CD1c-positive myeloid dendritic cell (primary cell): ENCODE measurements around the gene DNAAF3.
A peak's percentile ranks its signal among the peaks of the same experiment; 100 is the strongest.

Source experiments
- DNase-seq: peaks from one replicate; pipeline ENCODE4 v3.0.0-alpha.2; 2016; ENCODE audit errors: extremely low spot score

DNAAF3 gene

DNA sequence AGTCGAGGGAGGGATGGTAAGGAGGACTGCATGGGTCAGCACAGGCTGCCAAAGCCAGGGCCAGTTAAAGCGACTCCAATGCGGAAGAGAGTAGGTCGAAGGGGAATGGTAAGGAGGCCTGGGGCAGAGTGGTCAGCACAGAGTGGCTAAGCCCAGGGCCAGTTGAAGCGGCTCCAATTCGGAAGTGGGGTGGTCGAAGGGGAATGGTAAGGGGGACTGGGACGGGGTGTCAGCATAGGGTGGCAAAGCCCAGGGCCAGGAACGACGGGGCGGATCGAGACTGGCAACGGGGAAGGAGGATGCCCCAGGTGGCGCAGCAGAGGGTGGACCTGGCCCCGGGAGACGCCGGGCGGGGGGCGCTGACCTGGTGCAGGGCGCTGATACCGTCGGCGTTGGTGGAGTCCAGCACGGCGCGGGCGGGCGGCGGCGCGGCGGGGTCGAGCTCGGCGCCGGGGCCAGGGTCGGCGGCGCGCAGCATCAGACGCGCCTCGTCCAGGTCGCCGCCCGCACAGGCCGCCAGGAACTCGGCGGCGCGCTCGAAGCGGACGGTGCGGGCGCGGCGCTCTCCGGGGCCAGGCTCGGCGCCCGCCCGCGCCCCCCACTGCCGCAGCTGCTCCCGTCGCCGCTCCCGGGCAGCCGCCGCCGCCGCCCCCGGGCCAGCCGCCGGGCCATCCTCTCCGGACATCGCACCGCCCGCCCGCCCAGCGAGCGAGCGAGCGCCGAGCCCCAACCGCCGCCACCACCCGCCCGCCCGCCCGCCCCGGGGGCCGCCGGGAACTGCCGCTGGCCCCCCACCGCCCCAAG lies 49.4 kb downstream of the DNAAF3 start, which contains the start of gene PPP1R12C:
TSS of gene PPP1R12C (minus strand) at position 779 of the 804 bp plus-strand sequence. CDS start at position 685, 94 bp downstream.
- peak; percentile 16 for DNase-seq

DNA sequence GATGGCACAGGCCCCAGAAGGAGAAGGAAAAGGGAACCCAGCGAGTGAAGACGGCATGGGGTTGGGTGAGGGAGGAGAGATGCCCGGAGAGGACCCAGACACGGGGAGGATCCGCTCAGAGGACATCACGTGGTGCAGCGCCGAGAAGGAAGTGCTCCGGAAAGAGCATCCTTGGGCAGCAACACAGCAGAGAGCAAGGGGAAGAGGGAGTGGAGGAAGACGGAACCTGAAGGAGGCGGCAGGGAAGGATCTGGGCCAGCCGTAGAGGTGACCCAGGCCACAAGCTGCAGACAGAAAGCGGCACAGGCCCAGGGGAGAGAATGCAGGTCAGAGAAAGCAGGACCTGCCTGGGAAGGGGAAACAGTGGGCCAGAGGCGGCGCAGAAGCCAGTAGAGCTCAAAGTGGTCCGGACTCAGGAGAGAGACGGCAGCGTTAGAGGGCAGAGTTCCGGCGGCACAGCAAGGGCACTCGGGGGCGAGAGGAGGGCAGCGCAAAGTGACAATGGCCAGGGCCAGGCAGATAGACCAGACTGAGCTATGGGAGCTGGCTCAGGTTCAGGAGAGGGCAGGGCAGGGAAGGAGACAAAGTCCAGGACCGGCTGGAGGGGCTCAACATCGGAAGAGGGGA lies 50.1 kb downstream of the DNAAF3 start:
- DNase-seq: peak; percentile 73

DNA sequence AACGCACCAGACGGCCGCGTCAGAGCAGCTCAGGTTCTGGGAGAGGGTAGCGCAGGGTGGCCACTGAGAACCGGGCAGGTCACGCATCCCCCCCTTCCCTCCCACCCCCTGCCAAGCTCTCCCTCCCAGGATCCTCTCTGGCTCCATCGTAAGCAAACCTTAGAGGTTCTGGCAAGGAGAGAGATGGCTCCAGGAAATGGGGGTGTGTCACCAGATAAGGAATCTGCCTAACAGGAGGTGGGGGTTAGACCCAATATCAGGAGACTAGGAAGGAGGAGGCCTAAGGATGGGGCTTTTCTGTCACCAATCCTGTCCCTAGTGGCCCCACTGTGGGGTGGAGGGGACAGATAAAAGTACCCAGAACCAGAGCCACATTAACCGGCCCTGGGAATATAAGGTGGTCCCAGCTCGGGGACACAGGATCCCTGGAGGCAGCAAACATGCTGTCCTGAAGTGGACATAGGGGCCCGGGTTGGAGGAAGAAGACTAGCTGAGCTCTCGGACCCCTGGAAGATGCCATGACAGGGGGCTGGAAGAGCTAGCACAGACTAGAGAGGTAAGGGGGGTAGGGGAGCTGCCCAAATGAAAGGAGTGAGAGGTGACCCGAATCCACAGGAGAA lies 50.9 kb downstream of the DNAAF3 start:
- no peak for DNase-seq

DNA sequence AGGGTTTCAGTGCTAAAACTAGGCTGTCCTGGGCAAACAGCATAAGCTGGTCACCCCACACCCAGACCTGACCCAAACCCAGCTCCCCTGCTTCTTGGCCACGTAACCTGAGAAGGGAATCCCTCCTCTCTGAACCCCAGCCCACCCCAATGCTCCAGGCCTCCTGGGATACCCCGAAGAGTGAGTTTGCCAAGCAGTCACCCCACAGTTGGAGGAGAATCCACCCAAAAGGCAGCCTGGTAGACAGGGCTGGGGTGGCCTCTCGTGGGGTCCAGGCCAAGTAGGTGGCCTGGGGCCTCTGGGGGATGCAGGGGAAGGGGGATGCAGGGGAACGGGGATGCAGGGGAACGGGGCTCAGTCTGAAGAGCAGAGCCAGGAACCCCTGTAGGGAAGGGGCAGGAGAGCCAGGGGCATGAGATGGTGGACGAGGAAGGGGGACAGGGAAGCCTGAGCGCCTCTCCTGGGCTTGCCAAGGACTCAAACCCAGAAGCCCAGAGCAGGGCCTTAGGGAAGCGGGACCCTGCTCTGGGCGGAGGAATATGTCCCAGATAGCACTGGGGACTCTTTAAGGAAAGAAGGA lies 51.8 kb downstream of the DNAAF3 start:
- DNase-seq: no peak

DNA sequence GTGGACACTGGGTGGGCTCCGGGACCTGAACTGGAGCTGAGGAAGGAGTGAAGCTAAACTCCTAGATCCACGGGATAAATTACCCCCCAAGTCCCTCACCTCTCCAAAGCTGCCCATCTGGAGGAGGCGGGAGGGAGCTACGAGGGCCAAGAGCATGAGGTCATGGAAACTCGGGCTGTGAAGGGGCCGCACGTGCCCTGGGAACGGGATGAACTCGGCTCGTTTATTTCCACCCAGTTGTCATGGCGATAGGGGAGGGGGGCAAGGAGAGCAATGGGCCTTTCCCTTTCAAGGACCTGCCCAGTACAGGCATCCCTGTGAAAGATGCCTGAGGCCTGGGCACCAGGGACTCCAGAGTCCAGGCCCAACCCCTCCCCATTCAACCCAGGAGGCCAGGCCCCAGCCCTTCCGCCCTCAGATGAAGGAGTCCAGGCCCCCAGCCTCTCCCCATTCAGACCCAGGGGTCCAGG lies 52.8 kb downstream of the DNAAF3 start:
- DNase-seq: no peak

DNA sequence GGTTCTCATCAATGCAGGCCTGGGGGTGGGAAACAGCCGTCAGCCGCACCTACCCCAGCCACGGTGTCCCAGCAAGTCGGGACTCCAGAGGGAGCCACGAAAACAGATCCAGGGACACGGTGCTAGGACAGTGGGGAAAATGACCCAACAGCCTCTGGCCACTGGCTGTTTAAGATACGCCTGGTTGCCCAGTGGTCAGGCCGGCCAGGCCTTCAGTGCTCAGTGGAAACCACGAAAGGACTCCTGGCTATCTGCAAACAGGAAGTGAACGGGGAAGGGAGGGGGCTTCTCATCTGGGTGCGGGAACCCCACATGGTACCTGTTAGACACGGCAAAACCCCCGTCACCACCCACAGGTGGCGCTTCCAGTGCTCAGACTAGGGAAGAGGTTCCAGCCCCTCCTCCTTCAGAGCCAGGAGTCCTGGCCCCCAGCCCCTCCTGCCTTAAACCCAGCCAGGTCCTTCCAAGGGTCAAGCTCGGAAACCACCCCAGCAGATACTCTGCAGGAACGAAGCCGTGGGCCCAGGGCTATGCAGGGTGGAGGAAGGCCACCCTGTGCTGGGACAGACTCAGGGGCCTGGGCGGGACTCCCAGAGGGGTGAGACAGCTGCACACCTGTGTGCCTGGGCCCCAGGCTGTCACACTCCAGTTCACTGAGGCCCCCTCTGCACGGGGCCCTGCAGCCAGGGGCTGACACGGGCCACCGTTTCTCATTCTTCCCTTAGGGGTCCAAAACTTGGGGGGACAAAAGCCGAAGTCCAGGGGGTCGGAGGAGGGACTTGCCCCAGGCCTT lies 53.4 kb downstream of the DNAAF3 start:
- no peak for DNase-seq

DNA sequence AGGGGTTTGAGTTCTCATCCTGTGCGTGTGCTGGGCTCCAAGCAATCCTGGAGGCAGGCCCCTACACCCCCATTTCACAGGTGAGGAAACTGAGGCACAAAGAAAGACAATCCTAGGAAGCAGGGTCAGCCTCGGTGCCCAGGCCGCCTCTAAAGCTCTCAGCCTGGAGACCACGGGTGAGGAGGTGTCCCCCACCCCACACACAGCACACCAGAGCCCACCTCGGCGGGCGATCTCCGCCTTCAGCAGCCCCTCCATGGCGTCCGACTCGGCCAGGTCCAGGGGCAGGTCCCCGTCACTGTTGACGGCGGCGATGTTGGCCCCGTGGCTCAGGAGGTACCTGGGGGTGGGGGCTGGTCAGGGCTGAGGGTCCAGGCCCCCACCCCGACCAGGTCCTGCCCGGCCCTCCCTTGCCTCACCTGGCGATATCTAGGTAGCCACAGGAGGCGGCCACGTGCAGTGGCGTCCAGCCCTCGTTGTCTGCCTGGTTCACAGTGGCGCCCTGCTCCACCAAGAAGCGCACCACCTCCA lies 54.1 kb downstream of the DNAAF3 start:
- DNase-seq: no peak

DNA sequence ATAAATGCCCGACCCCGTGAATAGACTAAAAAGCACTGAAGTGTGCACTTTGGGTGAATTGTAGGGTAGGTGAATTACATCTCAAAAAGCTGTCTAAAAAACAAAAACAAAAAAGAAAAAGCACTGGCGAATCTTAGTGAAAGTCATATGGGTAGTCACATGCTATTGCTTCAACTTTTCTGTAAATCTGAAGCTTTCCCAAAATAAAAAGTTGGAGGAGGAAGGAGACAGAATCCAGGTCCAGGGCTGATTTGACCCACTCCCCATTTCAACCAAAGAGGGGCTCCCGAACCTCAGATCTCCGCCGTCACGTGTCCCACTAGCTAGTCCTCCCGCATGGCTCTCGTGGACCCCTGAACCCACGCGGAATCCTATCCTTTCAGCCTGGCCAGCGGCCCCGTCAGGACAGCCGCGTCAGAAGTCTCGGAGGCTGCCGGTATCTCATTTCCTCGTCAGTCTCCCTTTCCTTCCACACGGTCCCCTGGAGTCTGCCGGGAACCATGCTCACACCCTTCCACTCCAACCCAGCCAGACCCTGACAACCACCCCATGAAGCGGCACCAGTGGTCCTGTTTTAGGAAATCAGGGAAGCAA lies 55.1 kb downstream of the DNAAF3 start:
- DNase-seq: no peak

DNA sequence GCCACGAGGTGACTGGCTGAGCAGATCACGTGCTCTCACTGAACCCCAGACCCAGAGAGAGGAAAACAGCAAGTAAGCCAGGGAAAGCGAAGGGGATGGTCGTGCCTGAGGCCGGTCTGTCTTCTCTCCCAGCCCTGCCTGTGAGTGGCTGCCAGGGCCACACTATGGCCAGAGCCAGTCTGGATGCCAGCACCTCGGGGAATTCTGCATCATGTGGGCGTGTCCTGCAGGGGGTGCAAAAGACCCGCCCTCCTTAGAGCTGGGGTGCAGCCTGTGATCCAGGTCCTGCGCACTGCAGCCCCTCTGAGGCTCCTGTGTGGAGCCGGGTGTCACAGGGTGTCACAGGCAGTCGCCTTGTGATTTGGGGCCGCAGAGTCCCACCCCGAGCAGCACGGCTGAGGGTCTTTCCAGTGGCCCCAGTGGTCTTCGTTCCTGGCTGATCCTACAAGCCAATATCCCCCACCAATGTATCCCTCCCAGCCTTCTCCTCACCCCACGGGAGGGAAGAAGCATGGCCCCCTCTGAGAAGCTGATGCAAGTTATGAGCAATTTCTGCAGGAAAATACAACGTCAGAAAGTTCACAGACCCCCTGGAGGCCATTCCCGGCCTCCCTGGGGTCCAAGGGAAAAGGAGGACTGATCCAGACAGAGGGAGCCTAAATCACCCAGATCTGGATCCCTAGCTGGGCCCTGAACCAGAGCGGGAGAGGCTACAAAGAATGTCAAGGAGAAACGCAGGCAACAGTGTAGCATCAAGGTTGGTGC lies 56.7 kb downstream of the DNAAF3 start:
- no peak for DNase-seq
